Ureter (tissue), 1 donor: ENCODE results near the gene SLC39A8. TPM values are rescaled to one million over a fixed set of nuclear protein-coding genes. Genes with fewer than 3 reads are reported as not detected.
"Not testable (repeated sequence)": the region's sequence is repeated elsewhere in the genome, so short reads cannot be mapped to it uniquely, and the experiment has no call there.

Experiments
- DNase-seq: peaks from one replicate; pipeline ENCODE4 v3.0.0-alpha.2; 2020; ENCODE audit warnings: low spot score
- total RNA-seq: library from RNA; stranded (reverse); gene quantifications from one replicate; pipeline ENCODE4 v1.2.4, GENCODE V29; 2023
- donor health status: DM: yes; HTN: yes; CAD: no.

The SLC39A8 gene
- total RNA-seq = 12.9 TPM

GRCh38 chr4:102344954-102345794 lies at the start of gene SLC39A8:
SLC39A8 (minus strand) TSS chr4:102345482; CDS start chr4:102344662, 820 bp downstream.
- DNase-seq = peak; percentile 91

DNA sequence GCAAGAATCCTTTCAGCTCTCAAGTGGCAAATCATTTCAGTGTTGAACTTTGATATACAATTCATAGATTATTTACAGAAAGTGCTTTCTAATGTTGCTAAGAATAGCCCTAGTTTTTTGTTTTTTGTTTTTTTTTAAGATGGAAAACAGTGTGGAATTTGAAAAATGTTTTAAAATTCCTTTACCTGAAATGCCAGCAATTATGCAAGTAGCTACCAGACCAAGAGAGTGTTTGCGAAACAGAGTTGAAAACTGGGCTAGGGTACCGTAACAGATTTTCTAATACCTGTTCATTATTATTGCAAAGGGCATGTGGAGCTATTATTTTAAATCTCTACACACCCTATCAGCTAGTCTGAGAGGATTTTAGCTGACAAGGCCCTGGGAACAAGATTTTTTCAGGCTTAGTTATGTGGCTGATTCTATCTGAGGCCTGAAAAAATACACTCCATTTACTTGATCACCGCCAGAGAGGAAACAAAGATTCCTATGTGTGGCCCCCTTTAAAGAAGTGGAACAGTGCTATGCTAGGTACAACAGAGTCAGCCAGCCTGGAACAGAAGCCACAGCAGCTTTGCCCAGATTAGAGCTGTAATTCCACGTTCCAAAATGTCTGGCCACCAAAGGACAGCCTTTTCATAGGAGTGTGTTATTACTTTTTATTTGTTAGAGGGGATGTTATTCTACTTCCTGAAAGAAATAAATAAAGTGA lies 46.9 kb upstream of the SLC39A8 start:
- no peak for DNase-seq

DNA sequence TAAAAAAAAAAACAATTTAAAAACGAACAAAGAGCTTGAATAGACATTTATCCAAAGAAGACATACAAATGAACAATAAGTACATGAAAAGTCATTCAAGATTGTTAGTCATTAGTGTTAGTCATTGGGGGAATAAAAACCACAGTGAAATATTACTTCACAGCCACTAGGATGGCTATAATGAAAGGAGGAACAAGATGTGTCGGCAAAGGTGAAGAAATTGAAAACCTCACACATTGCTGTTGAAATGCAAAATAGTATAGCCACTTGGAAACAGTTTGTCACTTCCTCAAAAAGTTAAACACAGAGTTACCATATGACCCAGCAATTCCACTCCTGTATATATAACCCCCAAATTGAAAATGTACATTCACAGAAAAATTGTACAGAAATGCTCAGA lies 45.2 kb upstream of the SLC39A8 start:
- no peak for DNase-seq

DNA sequence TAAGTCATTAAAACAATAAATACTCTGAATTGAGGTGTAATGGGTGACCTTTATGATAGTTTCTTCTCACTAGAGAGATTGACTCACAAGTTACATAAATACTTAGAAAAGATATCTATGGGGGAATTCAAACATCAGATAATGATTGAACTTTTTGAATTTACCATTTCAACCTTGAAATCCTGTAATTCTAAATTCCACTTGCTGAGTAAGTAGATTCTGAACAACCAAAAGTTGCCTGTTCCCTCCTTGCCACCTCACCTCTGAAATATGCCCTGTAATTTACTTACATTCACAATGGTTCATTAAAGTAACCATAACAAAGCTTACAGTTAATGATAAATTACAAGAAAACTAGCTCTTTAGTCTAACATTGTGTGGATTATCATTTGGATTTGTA lies 43.3 kb upstream of the SLC39A8 start:
- no peak for DNase-seq

DNA sequence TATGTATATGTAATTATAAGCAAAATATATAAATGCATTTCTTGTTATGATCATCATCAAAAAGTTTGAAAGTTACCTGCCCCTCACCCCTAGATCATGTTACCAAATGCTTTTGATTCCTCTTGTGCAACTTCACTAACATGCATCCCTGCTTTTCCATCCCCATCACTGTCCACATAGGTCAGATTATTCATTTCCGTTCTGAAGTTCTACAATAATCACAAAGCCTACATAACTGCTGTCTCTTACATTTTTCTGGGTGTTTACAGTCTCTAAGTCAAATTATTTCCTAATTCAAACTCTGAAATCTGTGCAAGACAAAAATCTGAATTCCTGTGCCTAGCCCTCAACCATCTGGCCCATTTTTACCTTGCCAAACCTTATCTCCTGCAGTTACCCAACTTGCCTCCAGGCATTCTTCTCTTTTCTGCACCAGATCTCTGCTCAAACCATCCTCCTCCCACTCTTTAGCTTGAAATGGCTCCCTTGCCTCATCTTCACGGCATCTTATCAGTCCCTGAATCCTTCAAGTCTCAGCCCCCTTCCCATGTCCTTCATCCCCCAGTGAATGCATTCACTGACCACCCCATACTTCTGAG lies 42.4 kb upstream of the SLC39A8 start:
- no peak for DNase-seq

- no peak for DNase-seq
Observed at GRCh38 chr4:102386966-102387365, 41.7 kb upstream of the SLC39A8 start.

- not testable (repeated sequence) for DNase-seq
Observed at GRCh38 chr4:102380253-102380652, 35.0 kb upstream of the SLC39A8 start.

- no peak for DNase-seq
Observed at GRCh38 chr4:102362922-102363432, 17.7 kb upstream of the SLC39A8 start.

DNA sequence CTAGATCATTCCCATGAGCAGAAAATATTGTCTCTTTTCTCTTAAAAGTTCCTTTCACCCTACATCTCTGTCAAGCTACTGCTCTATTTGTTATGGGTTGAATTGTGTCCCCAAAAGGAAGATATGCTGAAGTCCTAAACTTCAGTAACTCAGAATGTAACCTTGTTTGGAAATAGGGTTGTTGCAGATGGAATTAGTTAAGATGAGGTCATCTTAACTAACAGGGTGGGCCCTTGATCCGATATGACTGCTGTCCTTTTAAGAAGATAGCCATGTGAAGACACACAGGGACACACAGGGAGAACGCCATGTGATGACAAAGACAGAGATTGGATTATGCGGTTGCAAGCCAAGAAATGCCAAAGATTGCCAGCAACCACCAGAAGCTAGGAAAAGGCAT lies 12.8 kb upstream of the SLC39A8 start:
- no peak for DNase-seq

GRCh38 chr4:102357637-102358036 lies 12.4 kb upstream of the SLC39A8 start:
- DNase-seq = not testable (repeated sequence)

GRCh38 chr4:102356562-102357202 lies 11.4 kb upstream of the SLC39A8 start:
- no peak for DNase-seq

DNA sequence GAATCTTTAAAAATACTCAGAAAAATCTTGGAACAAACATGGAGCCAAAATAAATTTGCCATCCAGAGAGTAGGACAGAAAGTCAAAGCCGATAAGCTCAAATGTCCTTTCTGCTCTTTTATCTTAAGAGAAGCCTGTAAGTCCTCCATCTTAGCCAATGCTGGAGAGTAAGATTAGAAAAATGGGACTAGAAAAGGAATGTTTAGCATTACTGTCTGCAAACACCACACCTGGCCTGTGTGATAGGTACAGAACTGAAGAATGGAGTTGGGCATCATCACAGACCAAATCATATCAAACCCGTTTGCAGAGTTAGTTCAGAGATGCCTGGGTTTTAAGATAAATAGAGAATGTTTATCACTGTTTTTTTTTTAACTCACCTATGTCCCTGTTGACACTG lies 10.5 kb upstream of the SLC39A8 start:
- no peak for DNase-seq

DNA sequence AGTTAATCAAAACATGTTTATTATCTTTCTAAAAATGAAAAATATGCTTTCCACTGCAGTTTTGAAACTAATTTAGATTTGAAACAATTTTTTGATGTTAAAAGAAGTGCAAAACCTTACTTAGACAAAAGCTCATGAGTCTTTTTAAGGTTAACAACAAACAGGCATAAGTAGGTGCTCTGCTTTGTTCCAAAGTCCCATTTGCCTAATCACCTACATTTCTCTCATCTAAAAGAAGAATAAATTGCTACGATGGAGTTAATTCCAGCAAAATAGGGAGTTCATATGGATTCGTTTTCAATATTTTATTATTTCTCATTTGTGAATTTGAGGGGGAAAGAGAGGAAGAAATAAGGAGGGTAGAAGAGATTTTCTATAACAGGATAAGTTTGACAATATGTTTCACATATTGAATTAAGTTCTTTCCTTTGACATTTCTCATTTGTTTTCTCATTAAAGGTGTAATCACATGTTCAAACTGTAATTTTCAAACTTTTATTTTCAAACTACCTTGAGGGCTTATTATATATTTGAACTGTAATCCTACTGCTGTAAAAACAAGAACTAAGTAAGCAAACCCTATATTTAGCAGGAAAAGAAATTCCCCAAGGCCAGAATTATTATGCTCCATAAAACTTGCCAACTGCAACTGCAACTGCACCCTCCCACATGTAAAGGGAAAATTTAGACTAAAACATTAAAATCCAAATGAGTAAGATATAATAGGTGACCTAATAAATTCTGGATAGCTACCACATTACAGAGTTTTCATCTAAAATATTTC lies 9.6 kb upstream of the SLC39A8 start:
- DNase-seq = no peak

DNA sequence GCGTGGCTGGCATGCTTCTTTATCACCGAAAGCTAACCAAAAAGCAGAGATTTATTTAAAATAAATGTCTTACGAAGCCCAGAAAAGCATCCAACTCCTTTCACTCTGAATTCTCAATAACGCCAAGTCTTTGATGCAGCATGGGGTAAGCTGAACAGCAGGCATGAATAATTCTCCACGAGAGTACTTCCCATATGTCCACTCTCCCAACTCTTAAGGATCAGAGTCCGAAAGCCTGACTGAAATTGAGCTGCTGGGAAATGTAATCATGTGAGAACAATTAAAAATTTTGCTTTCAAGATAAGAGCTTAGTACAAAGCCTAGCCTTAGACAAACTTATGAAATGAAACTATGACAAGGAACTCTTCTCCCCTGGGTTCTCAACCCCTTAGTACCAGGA lies 7.5 kb upstream of the SLC39A8 start:
- no peak for DNase-seq

DNA sequence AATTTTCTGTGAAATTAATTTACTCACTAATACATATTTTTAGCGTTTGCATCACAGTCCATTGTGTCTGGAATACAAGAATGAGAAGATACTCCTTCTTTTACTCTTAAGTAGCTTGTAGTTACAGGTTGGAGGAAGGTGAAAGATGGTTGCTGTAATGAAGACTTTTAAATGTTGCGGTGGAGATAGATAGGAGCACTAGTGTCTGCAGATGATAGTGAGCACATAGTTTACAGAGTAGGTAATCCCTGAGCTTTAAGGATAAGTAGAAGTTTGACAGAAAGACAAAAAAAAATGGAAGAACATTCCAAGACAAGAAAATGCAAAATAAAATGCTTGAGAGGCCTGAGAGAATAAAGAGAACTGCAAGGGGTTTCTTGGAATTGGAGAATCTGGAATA lies 5.4 kb upstream of the SLC39A8 start:
- DNase-seq = no peak

GRCh38 chr4:102348701-102349100 lies 3.4 kb upstream of the SLC39A8 start:
- DNase-seq = no peak

DNA sequence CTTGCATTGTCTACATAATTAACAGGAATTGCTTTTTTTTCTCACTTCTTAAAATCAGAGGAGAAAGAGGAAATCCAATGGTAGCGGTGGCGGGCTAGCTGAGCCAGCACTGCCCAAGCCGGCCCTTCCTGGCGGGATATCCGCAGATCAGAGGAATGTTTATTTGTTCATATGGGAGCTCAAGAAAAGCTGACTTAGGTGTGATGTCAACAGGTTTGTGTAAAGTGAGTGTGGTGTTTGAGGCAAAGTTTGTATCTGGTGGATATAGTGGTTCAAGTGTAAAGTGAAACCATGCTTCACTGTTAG lies 466 bp upstream of the SLC39A8 start:
- DNase-seq = no peak

DNA sequence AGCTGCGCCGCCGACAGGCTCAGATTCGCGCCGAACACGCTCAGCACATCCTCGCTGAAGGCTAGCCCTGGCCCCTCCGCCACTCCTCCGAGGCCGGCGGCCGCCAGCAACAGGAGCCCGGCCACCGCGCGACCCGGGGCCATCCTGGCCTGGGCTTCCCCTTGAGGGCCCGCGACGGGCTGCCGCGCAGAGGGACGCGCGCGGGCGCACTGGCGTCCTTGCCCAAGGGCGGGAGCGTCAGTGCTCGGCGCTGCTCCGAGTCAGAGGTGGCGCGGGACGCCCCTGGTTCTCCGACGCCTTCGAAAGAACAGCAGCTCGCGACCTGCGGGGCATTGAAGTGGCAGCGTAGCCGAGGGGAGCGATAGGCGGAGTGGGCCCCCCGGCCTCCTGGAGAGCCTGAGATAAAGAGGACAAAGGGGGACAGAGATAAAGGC lies 745 bp downstream of the SLC39A8 start:
- DNase-seq = peak; percentile 62

DNA sequence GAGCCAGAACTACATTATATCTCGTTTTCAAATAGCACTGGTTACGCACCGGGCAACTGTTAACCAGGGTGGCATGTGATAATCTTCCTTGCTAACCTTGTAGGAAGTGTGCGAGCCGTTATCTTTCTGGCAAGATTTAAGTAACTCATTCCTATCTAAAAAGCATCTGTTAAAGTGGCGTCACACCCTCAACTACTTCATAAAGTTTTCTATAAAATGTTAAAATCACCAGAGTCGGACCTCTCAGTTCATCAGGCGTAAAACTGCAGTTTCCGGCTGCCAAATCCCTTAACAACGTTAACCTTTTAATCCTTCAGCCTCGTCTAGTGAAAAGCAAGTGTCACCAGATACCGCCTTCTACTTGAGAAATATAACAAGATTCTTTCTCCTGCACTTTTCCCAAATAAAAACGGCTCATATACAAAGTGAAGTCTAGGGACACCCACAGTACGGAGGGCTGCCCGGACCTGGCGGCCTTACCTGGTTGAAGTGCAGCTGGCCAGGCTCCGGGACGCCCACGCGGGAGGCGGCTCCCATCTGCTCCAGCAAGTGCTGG lies 1.2 kb downstream of the SLC39A8 start:
- no peak for DNase-seq

DNA sequence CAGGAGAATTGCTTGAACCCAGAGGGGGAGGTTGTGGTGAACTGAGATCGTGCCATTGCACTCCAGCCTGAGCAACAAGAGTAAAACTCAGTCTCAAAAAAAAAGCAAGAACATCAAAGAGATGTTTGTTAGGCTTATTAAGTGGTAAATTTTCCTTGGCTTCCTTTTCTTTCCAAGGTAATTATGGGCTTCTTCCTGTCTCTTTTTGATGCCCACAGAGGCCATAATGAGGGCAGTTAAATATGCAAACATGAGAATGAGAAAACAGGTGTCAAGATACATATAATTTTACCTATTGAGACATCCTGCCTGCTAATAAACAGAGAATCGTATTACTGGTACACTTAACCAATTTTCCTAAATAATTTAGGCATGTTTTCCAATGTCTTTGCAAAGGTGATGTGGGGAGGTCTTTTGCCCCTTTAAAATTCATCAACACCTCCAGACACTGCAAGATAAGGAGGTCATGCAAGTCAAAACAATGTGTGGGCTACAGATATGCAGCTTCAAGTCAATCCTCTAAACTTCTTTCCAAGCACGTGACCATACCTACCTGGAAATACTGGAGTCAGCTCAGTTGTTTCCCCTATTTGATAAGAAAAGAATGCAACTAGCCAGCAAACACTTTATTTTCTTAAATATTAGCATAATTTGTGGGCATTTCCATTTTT lies 2.7 kb downstream of the SLC39A8 start:
- no peak for DNase-seq

GRCh38 chr4:102341201-102341600 lies 4.1 kb downstream of the SLC39A8 start:
- no peak for DNase-seq
